ENCODE measurements around the gene THSD8.

THSD8 gene

GRCh38 chr19:12779162-12779993 is 22.5 kb upstream of the THSD8 start:
- DNase-seq (ENCODE audit: low read depth), result peak; percentile 76

GRCh38 chr19:12782174-12782423 is 19.8 kb upstream of the THSD8 start:
- DNase-seq (ENCODE audit: low read depth), result no peak

DNA sequence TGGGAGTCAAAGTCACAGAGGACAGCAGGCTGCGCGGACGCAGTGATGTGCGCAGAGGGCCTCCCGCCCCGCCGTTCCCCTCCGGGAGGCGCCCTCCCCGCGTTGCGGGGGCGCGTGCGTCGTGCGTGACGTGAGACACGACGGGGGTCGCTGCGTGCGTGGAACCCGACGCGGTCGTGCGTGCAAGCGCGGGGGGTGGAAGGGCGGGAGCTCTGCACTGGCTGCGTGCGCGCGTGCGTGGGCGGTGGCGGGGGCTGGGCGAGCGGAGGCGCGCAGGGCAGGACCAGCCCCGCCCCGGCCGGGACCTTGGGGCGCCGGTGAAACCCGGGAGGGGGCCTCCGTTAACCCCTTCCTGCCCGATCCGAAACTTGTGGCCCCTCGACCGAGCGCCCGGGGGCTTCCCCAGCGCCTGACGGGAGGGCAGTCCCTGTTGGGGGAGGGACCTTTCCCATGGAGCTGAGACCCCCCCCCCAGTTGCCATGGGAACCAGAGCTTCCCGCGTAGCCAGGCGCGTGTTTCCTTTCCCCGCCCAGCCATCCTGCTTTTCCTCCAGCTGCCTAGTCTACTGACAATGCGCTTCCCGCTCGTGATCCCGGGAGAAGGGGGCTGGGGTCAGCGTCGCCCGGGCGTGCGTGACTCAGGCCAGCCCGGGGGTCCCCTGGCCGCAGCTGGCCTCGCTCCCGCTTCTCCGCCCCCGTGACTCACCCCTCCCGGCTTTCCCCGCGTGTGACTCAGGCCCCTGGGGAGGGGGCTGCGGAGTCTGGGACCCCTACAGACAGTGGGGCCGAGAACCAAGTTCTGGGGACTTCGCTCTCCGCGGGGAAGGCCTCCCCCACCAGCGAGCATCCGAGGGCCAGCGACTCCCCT is 19.2 kb upstream of the THSD8 start:
- DNase-seq (ENCODE audit: low read depth), result peak; percentile 84

DNA sequence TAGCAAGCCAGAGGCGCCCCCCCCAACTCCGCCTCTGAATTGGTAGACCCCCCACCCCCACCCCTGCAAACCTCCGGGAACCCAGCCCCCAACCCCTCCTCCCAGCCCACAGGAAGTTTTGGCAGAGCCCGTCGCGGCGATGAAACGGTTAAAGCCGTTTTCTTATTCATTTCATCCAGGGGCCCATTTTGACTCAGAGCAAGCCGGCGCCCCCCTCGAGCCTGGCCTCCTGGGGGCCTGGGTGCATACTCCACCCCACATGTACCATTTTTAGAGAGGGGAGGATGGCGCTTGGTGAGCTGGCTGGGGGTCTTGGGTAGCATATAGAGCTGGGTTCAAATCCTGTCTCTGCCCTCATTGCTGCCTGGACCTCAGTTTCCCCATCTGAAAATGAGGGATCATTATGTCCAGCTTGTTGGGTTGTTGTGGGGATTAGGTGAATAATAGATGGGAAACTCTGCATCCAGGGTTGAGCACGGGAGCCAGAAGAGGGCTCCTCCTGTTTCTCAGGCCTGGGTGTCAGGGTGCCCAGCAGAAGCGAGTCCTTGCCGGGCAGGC is 18.5 kb upstream of the THSD8 start:
- DNase-seq (ENCODE audit: low read depth), result peak; percentile 53

DNA sequence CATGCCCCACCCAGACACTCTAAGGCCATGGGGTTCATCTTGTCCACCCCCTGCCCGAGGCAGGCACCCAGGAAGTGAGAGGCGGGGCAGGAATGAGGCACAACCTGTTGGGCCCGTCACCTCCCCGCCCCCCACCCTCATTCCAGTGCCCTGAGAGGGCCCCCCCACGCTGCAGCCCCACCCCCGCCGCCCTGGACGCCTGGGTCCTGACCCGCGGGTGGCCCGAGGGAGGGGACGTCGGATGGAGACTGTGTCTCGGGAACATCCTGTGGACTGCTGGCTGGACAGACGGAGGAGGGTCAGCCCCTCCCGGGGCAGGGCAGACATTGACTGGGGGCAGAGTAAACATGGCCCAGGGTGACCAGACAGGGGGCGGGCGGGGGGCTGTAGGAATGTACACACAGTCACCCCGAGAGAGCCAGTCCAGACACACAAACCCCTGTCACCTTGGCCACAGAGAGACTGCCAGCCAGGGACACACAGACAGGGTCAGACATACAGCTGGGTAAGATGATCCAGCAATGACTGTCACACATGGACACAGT is 17.9 kb upstream of the THSD8 start:
- DNase-seq (ENCODE audit: low read depth), result no peak

- peak; percentile 28 for DNase-seq (ENCODE audit: low read depth)
Observed at GRCh38 chr19:12784394-12784870, 17.4 kb upstream of the THSD8 start.

GRCh38 chr19:12784871-12785430 is 16.9 kb upstream of the THSD8 start:
- no peak for DNase-seq (ENCODE audit: low read depth)

DNA sequence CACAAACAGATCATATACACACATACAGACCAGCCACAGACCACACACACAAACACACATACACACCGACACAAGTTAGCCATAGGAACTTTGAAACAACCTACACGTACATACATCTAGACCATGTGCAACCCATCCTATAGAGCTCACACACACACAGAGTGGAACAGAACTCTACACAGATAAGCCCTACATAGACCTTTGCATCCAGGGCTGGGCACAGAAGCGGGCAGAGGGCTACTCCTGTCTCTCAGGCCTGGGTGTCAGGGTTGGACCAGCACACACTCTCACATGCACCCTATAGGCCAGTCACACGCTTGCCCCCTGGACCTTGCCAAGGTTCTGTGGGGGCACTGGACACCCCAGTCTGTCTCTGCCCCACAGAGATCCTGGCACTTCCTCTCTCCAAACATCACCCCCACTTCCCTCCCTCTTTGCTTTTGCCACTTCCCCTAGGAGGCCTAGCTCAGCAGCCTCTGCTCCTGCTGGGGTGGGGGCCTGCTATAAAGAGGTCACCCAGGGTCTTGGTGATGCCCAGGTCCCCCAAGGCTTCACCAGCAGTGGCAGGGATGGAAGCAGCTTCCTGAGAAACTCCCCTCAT is 16.3 kb upstream of the THSD8 start:
- no peak for DNase-seq (ENCODE audit: low read depth)

DNA sequence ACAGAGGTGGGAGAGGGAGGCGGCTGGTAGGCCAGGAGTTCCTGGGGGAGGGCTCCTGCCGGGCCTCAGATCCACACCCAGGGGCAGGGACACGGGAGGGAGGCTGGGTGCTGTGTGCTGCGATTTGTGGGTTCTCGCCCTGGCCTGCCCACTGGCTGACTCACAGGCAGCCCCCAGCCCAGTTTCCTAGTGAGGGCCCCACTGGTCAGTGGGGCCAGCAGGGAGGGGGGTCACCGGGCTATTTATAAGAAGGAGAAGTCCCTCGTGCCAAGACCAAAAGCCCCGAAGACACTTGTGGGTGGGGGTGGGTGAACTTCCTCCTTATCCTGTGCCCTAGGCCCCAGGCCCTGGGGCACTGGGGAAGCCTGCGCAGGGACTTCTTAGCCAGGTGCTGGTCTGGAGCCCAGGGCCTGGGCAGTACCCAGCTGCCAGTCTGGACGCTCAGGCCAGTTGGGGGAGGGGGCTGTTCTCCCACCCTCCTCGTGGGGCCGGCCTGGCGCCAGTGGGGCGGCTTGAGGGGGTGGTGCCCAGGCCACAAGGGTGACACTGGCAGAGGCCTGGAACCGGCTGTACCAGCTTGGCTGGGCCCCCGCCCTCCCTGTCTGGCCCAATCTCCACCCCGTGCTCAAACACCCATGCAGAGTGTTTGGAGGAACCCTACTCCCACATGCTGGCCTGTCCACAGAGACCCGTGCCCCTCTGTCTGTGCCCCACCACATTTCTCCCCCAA is 15.6 kb upstream of the THSD8 start:
- no peak for DNase-seq (ENCODE audit: low read depth)

- DNase-seq (ENCODE audit: low read depth), result no peak
Observed at GRCh38 chr19:12786952-12787351, 14.9 kb upstream of the THSD8 start.

DNA sequence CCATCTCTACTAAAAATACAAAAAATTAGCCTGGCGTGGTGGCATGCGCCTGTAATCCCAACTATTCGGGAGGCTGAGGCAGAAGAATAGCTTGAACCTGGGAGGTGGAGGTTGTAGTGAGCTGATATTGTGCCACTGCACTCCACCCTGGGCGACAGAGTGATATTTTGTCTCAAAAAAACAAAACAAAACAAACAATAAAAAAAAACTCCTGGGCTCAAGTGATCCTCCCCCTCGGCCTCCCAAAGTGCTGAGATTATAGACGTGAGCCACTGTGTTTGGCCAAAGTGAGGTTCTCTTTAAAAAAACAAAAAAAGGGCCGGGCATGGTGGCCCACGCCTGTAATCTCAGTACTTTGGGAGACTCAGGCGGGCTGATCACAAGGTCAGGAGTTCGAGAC is 14.4 kb upstream of the THSD8 start:
- no peak for DNase-seq (ENCODE audit: low read depth)

DNA sequence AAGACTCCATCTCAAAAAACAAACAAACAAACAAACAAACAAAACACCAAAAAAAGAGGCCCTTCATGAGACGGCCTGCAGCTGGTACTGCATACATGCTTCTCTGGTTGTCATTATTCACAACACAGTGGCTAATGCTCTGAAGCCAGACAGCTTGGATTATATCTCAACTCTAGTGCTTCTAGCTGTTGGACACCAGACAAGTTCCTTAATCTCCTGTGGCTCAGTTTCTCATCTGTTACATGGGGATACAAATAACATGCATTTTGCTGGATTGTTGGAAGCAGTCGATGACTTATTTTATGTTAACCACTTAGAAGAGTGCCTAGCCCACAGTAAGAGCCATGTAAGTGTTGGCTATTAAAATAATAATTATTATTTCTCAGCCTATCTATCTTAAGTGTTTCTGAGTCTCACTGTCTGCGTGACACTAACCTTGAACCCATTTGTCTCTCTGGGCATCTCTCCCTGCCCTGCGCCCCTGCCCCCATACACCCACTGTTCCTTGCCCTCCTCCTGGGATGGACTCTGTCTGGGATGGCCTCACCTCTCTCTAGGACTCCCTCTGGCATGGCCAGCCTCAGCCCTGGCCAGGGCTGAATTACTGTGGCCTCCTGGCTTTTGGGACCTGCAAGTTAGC is 13.7 kb upstream of the THSD8 start:
- no peak for DNase-seq (ENCODE audit: low read depth)

DNA sequence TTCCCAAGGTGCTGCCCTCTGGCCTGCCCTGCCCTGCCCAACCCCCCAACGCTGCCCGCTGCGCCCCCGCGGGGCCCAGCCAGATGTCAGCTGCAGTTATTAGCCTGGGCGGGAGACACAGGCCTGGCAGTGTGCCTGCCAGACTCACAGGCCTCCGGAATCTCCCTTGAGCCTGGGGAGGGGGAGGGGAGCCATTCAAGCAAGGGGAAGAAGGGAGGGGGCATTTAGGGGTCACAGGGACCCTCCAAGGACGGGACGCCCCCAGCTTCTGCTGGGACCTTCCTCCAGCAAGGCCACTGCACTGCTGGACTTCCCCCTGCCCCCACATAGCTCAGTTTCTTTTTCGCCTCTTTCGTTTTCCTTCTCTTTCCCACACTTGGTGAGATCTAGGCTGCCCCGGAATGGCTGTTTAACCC is 13.2 kb upstream of the THSD8 start:
- peak; percentile 74 for DNase-seq (ENCODE audit: low read depth)

DNA sequence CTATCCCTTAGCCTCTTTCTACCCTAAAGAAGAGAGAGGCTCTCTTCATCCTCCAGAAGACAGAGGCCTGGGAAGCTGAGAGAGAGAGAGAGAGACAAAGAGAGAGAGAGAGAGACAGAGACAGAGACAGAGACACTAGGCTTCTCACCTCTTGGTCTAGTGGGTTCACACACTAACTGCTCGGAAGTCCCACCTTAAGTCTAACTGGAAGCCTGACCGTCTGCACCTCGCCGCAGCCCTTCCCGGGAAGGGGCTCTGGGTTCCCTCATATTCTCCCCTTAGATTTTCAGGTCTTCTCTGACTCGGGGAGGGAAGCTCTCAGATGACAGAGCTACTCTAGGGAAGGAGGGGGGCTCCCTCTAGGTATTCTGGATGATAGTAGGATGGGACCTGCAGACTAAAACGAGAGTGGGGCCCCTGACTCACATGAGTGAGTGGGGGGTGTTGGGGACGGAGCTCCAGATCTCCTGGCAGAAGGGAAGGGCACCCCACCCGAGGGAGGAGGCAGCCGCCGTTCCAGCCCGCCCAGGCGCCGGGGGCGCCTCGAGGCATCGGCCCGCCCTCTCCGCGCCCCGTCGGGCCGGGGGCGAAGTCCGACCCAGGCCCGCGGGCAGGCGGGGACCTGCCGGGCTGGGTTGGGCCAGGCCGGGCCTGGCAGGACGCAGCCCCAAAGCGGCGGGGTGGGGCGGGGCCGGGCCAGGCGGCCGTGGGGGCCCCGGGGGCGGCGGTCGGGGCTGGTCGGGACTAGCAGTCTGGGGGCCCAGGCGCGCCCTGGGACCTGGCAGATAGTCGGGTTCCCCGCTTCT is 12.6 kb upstream of the THSD8 start:
- DNase-seq (ENCODE audit: low read depth), result peak; percentile 56

DNA sequence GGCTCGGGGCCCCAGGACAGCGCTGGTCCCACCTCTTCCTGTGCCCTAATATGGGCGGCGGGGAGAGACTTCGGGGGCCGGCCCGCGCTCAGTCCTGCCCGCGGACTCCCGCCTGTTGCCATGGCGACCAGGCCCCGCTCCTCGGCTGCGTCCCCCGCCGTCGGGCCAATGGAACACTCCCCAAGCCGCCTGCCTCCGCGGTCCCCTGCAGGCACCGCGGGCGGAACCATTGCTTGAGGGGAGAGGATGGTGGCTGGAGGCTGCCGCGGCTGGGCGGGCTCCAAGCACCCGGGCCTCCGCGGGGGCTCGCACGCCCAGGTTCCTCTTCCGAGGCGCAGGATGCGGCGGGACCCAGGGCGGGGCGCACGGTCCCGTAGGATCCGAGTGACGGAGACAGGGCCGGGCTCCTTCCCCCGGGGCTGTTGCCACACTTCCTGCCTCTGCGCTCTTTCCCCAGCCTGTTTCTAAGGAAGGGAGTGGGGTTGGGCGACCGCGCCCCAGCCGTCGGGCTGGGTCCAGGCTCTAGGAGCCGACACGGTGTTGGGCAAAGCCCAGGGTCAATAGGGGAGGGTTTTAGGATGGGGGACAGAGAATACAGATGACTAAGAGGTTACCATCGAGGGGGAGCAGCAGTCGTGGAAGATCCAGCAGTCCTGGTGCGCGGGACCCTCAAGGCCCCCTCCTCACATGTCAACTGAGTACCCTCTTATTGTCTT is 11.8 kb upstream of the THSD8 start:
- peak; percentile 96 for DNase-seq (ENCODE audit: low read depth)

DNA sequence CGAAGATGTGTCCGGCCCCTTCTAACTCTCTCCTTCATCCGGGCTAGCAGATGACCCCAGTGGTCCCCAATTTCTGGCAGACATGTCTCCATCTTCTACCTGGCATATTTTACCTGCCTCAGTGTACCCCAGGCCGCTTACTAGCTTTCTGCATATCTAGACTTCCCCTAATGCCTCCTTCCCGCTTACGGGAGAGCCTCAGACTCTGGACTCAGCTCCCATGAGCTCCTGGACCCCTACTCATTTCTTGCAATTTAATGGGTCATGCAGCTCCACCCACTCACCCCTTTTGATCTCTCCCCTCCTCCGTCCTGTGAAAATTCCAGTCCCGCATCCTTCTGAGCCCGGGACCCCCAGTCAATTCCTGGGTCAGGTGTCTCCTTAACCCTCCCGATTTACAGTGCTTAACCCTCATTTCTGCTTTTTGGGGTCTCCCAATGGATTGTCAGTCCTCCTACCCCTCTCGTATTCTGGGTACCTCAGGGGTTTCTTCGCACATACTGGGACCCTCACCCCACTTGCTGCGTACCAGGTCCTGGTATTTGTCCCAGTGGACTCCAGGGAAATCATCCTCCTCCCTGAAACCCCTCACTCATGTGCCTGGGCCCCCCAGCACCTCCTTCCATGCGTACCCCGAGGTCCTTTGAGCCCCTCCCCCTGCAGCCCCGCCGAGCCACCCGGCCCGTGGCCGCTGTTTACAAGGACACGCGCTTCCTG is 11.1 kb upstream of the THSD8 start:
- DNase-seq (ENCODE audit: low read depth), result peak; percentile 27

DNA sequence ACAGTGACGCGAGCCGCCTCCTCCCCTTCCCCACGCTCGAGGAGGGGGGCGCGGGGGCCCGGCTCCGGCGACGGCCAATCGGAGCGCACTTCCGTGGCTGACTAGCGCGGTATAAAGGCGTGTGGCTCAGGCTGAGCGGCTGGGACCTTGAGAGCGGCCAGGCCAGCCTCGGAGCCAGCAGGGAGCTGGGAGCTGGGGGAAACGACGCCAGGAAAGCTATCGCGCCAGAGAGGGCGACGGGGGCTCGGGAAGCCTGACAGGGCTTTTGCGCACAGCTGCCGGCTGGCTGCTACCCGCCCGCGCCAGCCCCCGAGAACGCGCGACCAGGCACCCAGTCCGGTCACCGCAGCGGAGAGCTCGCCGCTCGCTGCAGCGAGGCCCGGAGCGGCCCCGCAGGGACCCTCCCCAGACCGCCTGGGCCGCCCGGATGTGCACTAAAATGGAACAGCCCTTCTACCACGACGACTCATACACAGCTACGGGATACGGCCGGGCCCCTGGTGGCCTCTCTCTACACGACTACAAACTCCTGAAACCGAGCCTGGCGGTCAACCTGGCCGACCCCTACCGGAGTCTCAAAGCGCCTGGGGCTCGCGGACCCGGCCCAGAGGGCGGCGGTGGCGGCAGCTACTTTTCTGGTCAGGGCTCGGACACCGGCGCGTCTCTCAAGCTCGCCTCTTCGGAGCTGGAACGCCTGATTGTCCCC is 10.4 kb upstream of the THSD8 start, which contains the start of gene JUNB:
Gene JUNB, plus strand, starts transcription at position 142 of the 706 bp plus-strand sequence. Its CDS starts 286 bp downstream, at position 428.
- DNase-seq (ENCODE audit: low read depth), result peak; percentile 97
